Measurements from ENCODE around the gene PTH1R. TPM values are rescaled to one million over a fixed set of nuclear protein-coding genes. Genes with fewer than 3 reads are reported as not detected.
A peak's percentile ranks its signal among the peaks of the same experiment; 100 is the strongest.

Gene PTH1R
- total RNA-seq, 2 donors from 2014 or later = 1.3 to 10.8 TPM

- Histone ChIP-seq H3K4me1 (replicated peaks) (peaks cover 16% of the 10 kb centered on the region), H3K27me3 (replicated peaks; ENCODE audit: insufficient read depth) (no peaks in the 10 kb centered on the region), H3K36me3 (no peaks in the 10 kb centered on the region), H3K4me3 (no peak overlapping the region), H3K9me3 (no peaks in the 10 kb centered on the region), H3K27ac (no peak overlapping the region)
- 56% methylated on average over 11 of the region's 12 CpGs for WGBS
- intact Hi-C loops (cut with DNase I) = no loop called here
- TF ChIP-seq CTCF (IDR thresholded peaks at IDR 0.05) = no peak
- no peak for TF ChIP-seq POLR2AphosphoS5 (IDR thresholded peaks at IDR 0.05)
- TF ChIP-seq POLR2A (IDR thresholded peaks at IDR 0.05) = no peak
- DNase-seq (ENCODE audit: low spot score) = no peak
These were observed 66.0 kb downstream of the PTH1R start for GRCh38 chr3:46943237-46944187.

GRCh38 chr3:46944191-46944590 lies 66.7 kb downstream of the PTH1R start:
- Histone ChIP-seq H3K27ac (no peak overlapping the region), H3K36me3 (no peaks in the 10 kb centered on the region), H3K4me1 (replicated peaks) (peaks cover 21% of the 10 kb centered on the region), H3K27me3 (replicated peaks; ENCODE audit: insufficient read depth) (no peaks in the 10 kb centered on the region), H3K9me3 (no peaks in the 10 kb centered on the region), H3K4me3 (no peak overlapping the region)
- WGBS = 81% methylated on average over 8 of the region's 8 CpGs
- TF ChIP-seq CTCF (IDR thresholded peaks at IDR 0.05) (no peak), POLR2AphosphoS5 (IDR thresholded peaks at IDR 0.05) (no peak), POLR2A (IDR thresholded peaks at IDR 0.05) (no peak)
- DNase-seq (ENCODE audit: low spot score) = no peak
- intact Hi-C loops (cut with DNase I) = no loop called here

- H3K27me3 ChIP-seq (replicated peaks; ENCODE audit: insufficient read depth) = no peaks in the 10 kb centered on the region
- no peak overlapping the region for H3K4me3 ChIP-seq
- no peak for DNase-seq (ENCODE audit: low spot score)
- H3K4me1 ChIP-seq (replicated peaks) = peaks cover 25% of the 10 kb centered on the region
- intact Hi-C loops (cut with DNase I) = no loop called here
- H3K9me3 ChIP-seq = no peaks in the 10 kb centered on the region
- H3K36me3 ChIP-seq = no peaks in the 10 kb centered on the region
- TF ChIP-seq CTCF (IDR thresholded peaks at IDR 0.05) (no peak), POLR2A (IDR thresholded peaks at IDR 0.05) (peak; percentile 30), POLR2AphosphoS5 (IDR thresholded peaks at IDR 0.05) (no peak)
- H3K27ac ChIP-seq = no peak overlapping the region
- WGBS = 60% methylated on average over 6 of the region's 6 CpGs
These were observed 68.9 kb downstream of the PTH1R start for GRCh38 chr3:46946416-46946815.

- Histone ChIP-seq H3K4me3 (no peak overlapping the region), H3K27ac (peak overlapping the region; percentile 33 to 41), H3K4me1 (replicated peaks) (peaks cover 25% of the 10 kb centered on the region), H3K36me3 (no peaks in the 10 kb centered on the region), H3K9me3 (no peaks in the 10 kb centered on the region), H3K27me3 (replicated peaks; ENCODE audit: insufficient read depth) (no peaks in the 10 kb centered on the region)
- no peak for DNase-seq (ENCODE audit: low spot score)
- no peak for TF ChIP-seq POLR2AphosphoS5 (IDR thresholded peaks at IDR 0.05)
- TF ChIP-seq CTCF (IDR thresholded peaks at IDR 0.05) = no peak
- TF ChIP-seq POLR2A (IDR thresholded peaks at IDR 0.05) = no peak
- 32% methylated on average over 7 of the region's 7 CpGs for WGBS
- intact Hi-C loops (cut with DNase I) = no loop called here
These were observed 69.5 kb downstream of the PTH1R start for GRCh38 chr3:46946856-46947545.

Data from prostate gland (tissue), 2 donors.